ENCODE measurements around the gene FOXI2.

DNA sequence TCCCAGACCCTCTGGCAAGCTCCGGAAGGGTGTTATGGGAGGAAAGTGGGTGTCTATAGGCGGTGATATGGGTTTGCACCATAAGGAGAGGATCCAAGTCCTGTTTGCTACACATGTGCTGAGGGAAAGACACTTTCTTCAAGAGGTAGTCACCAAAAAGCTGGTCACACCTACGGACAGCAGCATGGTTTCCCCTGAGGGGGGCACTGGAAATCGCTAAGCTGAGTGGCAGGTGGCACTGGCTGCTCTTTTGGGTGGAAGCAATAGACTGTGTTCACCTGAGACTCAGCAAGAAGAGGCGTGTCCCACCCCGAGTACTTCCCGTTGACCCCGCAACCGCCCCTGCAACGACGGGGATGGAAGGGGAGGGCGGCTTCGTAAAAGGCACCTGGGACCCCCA is 1.8 kb upstream of the FOXI2 start:
- TF ChIP-seq, protein P1, sequence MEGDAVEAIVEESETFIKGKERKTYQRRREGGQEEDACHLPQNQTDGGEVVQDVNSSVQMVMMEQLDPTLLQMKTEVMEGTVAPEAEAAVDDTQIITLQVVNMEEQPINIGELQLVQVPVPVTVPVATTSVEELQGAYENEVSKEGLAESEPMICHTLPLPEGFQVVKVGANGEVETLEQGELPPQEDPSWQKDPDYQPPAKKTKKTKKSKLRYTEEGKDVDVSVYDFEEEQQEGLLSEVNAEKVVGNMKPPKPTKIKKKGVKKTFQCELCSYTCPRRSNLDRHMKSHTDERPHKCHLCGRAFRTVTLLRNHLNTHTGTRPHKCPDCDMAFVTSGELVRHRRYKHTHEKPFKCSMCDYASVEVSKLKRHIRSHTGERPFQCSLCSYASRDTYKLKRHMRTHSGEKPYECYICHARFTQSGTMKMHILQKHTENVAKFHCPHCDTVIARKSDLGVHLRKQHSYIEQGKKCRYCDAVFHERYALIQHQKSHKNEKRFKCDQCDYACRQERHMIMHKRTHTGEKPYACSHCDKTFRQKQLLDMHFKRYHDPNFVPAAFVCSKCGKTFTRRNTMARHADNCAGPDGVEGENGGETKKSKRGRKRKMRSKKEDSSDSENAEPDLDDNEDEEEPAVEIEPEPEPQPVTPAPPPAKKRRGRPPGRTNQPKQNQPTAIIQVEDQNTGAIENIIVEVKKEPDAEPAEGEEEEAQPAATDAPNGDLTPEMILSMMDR (IDR thresholded peaks at IDR 0.05), result no peak
- TF ChIP-seq POLR2AphosphoS5 (IDR thresholded peaks at IDR 0.05) (no peak), EP300 (IDR thresholded peaks at IDR 0.05) (no peak)

All from suprapubic skin (tissue), 4 donors.